IMR-90 (cell line): ENCODE data around the gene AGAP1. TPM values are rescaled to one million over a fixed set of nuclear protein-coding genes. Genes with fewer than 3 reads are reported as not detected.

ENCODE experiments used
- ATAC-seq: fragments of 200-7000 bp; cut with Tn5 transposase; 2 replicates; pipeline ENCODE4 v1.9.1; 2020; ENCODE audit warnings: low read depth, mild to moderate bottlenecking, moderate library complexity
- BruUV-seq: library from RNA; stranded (reverse); fragments of 400-500 nt; replicated peaks from 2 replicates; lab custom pipeline; 2021; lab: Mats Ljungman, UMichigan
- CTCF ChIA-PET: fragments of 300-600 bp; formaldehyde crosslinking; extraction: SDS; loops from one replicate; lab custom pipeline; 2021; ENCODE audit warnings: antibody characterized with exemption; lab: Yijun Ruan, JAX
- POLR2A ChIA-PET: fragments of 300-600 bp; sonication (Branson Sonifier 250); formaldehyde crosslinking; loops from one replicate; lab custom pipeline; 2022; ENCODE audit warnings: antibody characterized with exemption; ENCODE audit not compliant: unreplicated experiment; lab: Charles Lee
- DNase-seq: peaks from one replicate; pipeline ENCODE4 v3.0.0; 2013
- H2AFZ ChIP-seq: replicated peaks from 2 replicates; pipeline ENCODE3; 2013; ENCODE audit warnings: low read length, mild to moderate bottlenecking; ENCODE audit not compliant: poor library complexity
- H2AK5ac ChIP-seq: 2 replicates; pipeline ENCODE4 v1.6.1; 2013; ENCODE audit warnings: low read depth, low read length, inconsistent platforms
- H2AK9ac ChIP-seq: replicated peaks from 2 replicates; pipeline ENCODE3; 2013; ENCODE audit warnings: mild to moderate bottlenecking, low read depth, low read length, moderate library complexity; ENCODE audit not compliant: poor library complexity
- H2BK120ac ChIP-seq: 2 replicates; pipeline ENCODE4 v1.6.1; 2013; ENCODE audit warnings: low read depth, low read length, inconsistent platforms
- H2BK15ac ChIP-seq: 3 replicates; pipeline ENCODE4 v1.6.1; 2013; ENCODE audit warnings: low read depth, low read length, inconsistent platforms
- H2BK20ac ChIP-seq: 2 replicates; pipeline ENCODE4 v1.6.1; 2013; ENCODE audit warnings: low read depth, mild to moderate bottlenecking, inconsistent platforms, low read length, moderate library complexity
- H2BK5ac ChIP-seq: 2 replicates; pipeline ENCODE4 v1.6.1; 2013; ENCODE audit warnings: mild to moderate bottlenecking, low read depth, low read length, inconsistent platforms; ENCODE audit not compliant: poor library complexity, severe bottlenecking
- H3K14ac ChIP-seq: replicated peaks from 2 replicates; pipeline ENCODE4 v1.6.1; 2013; ENCODE audit warnings: low read depth, low read length, inconsistent platforms
- H3K18ac ChIP-seq: 2 replicates; pipeline ENCODE4 v1.6.1; 2013; ENCODE audit warnings: low read depth, low read length, control low read depth
- H3K23ac ChIP-seq: 2 replicates; pipeline ENCODE4 v1.6.1; 2013; ENCODE audit warnings: low read depth, low read length, inconsistent platforms
- H3K27ac ChIP-seq: 2 replicates; pipeline ENCODE4 v1.5.1; 2013; ENCODE audit warnings: mild to moderate bottlenecking, control low read depth, low read length; ENCODE audit not compliant: insufficient read depth
- H3K27me3 ChIP-seq: 2 replicates; pipeline ENCODE4 v1.6.1; 2013; ENCODE audit warnings: low read length; ENCODE audit not compliant: control insufficient read depth, insufficient read depth
- H3K36me3 ChIP-seq: 2 replicates; pipeline ENCODE4 v1.6.1; 2013; ENCODE audit warnings: low read length, mixed read lengths; ENCODE audit not compliant: control insufficient read depth, insufficient read depth
- H3K4ac ChIP-seq: 2 replicates; pipeline ENCODE4 v1.6.1; 2013; ENCODE audit warnings: low read depth, low read length, inconsistent platforms
- H3K4me1 ChIP-seq: 2 replicates; pipeline ENCODE4 v1.6.1; 2013; ENCODE audit warnings: low read length, mixed read lengths; ENCODE audit not compliant: control insufficient read depth, insufficient read depth
- H3K4me2 ChIP-seq: 2 replicates; pipeline ENCODE4 v1.6.1; 2013; ENCODE audit warnings: low read depth, mild to moderate bottlenecking, control low read depth, low read length, moderate library complexity
- H3K4me3 ChIP-seq: 2 replicates; pipeline ENCODE4 v1.5.1; 2013; ENCODE audit warnings: low read depth, mild to moderate bottlenecking, control low read depth, low read length, moderate library complexity; ENCODE audit not compliant: insufficient read depth
- H3K56ac ChIP-seq: 2 replicates; pipeline ENCODE4 v1.6.1; 2013; ENCODE audit warnings: low read length, inconsistent platforms; ENCODE audit not compliant: insufficient read depth; ENCODE audit errors: extremely low read depth
- H3K79me1 ChIP-seq, 2 experiments: 2 replicates each; pipeline ENCODE4 v1.6.1; 2013; ENCODE audit warnings: low read length in 2 of 2, inconsistent platforms in 1 of 2, low read depth in 1 of 2
- H3K9ac ChIP-seq: 2 replicates; pipeline ENCODE4 v1.6.1; 2013; ENCODE audit warnings: low read depth, low read length, control low read depth
- H3K9me1 ChIP-seq: 2 replicates; pipeline ENCODE4 v1.6.1; 2013; ENCODE audit warnings: low read length, inconsistent platforms; ENCODE audit not compliant: insufficient read depth
- H3K9me3 ChIP-seq: 2 replicates; pipeline ENCODE4 v1.6.1; 2013; ENCODE audit warnings: low read length; ENCODE audit not compliant: control insufficient read depth, insufficient read depth
- H4K20me1 ChIP-seq: 2 replicates; pipeline ENCODE4 v1.6.1; 2013; ENCODE audit warnings: low read length, inconsistent platforms; ENCODE audit not compliant: insufficient read depth
- H4K5ac ChIP-seq: 2 replicates; pipeline ENCODE4 v1.6.1; 2013; ENCODE audit warnings: mild to moderate bottlenecking, low read depth, low read length, control low read depth
- H4K8ac ChIP-seq, 2 experiments: 2 replicates each; pipeline ENCODE4 v1.6.1; 2013; ENCODE audit warnings: low read depth in 2 of 2, low read length in 2 of 2, control low read depth in 1 of 2, inconsistent platforms in 1 of 2
- H4K91ac ChIP-seq: 2 replicates; pipeline ENCODE4 v1.6.1; 2013; ENCODE audit warnings: low read depth, low read length, inconsistent platforms; ENCODE audit not compliant: insufficient read depth
- BHLHE40 ChIP-seq: fragments of 150-350 bp; IDR thresholded peaks from 2 replicates; pipeline ENCODE4 v1.6.1; 2016; ENCODE audit warnings: mild to moderate bottlenecking, low read depth, low read length
- CEBPB ChIP-seq: IDR thresholded peaks from 2 replicates; pipeline ENCODE4 v1.6.1; 2012; ENCODE audit warnings: low read depth, low read length, improper control_type of control experiment
- CHD1 ChIP-seq: IDR thresholded peaks from 2 replicates; pipeline ENCODE4 v1.6.1; 2012; ENCODE audit warnings: low read depth, low read length, improper control_type of control experiment
- CTCF ChIP-seq: conservative IDR thresholded peaks from 2 replicates; pipeline ENCODE4 v1.5.1; 2012; ENCODE audit warnings: mild to moderate bottlenecking, low read depth, low read length, improper control_type of control experiment
- ELK1 ChIP-seq: fragments of 150-350 bp; IDR thresholded peaks from 2 replicates; pipeline ENCODE4 v1.6.1; 2016; ENCODE audit warnings: low read depth, mild to moderate bottlenecking, low read length, moderate library complexity, borderline replicate concordance
- FOS ChIP-seq: fragments of 150-350 bp; IDR thresholded peaks from 2 replicates; pipeline ENCODE4 v1.6.1; 2016; ENCODE audit warnings: low read depth, low read length
- MAFK ChIP-seq: IDR thresholded peaks from 2 replicates; pipeline ENCODE4 v1.6.1; 2012; ENCODE audit warnings: low read depth, low read length, improper control_type of control experiment
- MAZ ChIP-seq: IDR thresholded peaks from 2 replicates; pipeline ENCODE4 v1.6.1; 2012; ENCODE audit warnings: low read depth, mild to moderate bottlenecking, low read length, improper control_type of control experiment, moderate library complexity, borderline replicate concordance
- MXI1 ChIP-seq: IDR thresholded peaks from 2 replicates; pipeline ENCODE4 v1.6.1; 2012; ENCODE audit warnings: low read depth, mild to moderate bottlenecking, low read length, moderate library complexity, borderline replicate concordance
- NFE2L2 ChIP-seq: fragments of 150-350 bp; IDR thresholded peaks from 2 replicates; pipeline ENCODE4 v1.6.1; 2016; ENCODE audit warnings: low read depth, mild to moderate bottlenecking, low read length
- POLR2A ChIP-seq: IDR thresholded peaks from 2 replicates; pipeline ENCODE4 v1.6.1; 2012; ENCODE audit warnings: mild to moderate bottlenecking, low read depth, low read length
- RAD21 ChIP-seq: IDR thresholded peaks from 2 replicates; pipeline ENCODE4 v1.6.1; 2012; ENCODE audit warnings: low read length, improper control_type of control experiment
- RCOR1 ChIP-seq: IDR thresholded peaks from 2 replicates; pipeline ENCODE4 v1.6.1; 2012; ENCODE audit warnings: mild to moderate bottlenecking, low read length, improper control_type of control experiment; ENCODE audit not compliant: insufficient replicate concordance
- RFX5 ChIP-seq: IDR thresholded peaks from 2 replicates; pipeline ENCODE4 v1.8.0; 2012; ENCODE audit warnings: low read depth, mild to moderate bottlenecking, low read length, moderate library complexity
- SMC3 ChIP-seq: fragments of 150-350 bp; IDR thresholded peaks from 2 replicates; pipeline ENCODE4 v1.6.1; 2016; ENCODE audit warnings: low read depth, mild to moderate bottlenecking, antibody characterized with exemption, low read length, moderate library complexity
- WGBS, 2 experiments: methylation state at CpG; one replicate each; pipeline versions ENCODE4 v1.1.5 to v1.1.7; 2013; ENCODE audit warnings: missing lambda C conversion rate in 2 of 2; ENCODE audit not compliant: insufficient read length in 1 of 2; ENCODE audit errors: extremely low coverage in 2 of 2; 5-methylcytosine and 5-hydroxymethylcytosine counted together
- dilution Hi-C: fragments of 300-500 bp; cut with HindIII; formaldehyde crosslinking; loops from one replicate; pipeline ENCODE4 v1.14.3; 2018; ENCODE audit warnings: low sequenced_read_pairs; ENCODE audit not compliant: unreplicated experiment
- in situ Hi-C: fragments of 300-500 bp; cut with MboI; formaldehyde crosslinking; loops from 3 replicates; pipeline ENCODE4 v1.14.3; 2019; ENCODE audit warnings: low sequenced_read_pairs, inconsistent platforms, mixed read lengths
- intact Hi-C: fragments of 100-400 bp; cut with micrococcal nuclease; formaldehyde crosslinking; loops from 2 replicates; pipeline ENCODE4 v1.10.0; 2022
- polyA plus RNA-seq, 3 experiments: library from polyadenylated mRNA; depleted of rRNA; stranded (reverse); fragments of >200 nt; gene quantifications; 2 replicates each; pipeline ENCODE4 v1.2.3, GENCODE V29; 2012; ENCODE audit warnings: low replicate concordance in 1 of 3
- total RNA-seq: library from RNA; depleted of rRNA; stranded (reverse); fragments of >200 nt; gene quantifications from 2 replicates; pipeline ENCODE4 v1.2.3, GENCODE V29; 2012
- TF ChIP-seq, protein P1 (sequence below): fragments of 150-350 bp; IDR thresholded peaks from 2 replicates; pipeline ENCODE4 v1.6.1; 2017; ENCODE audit warnings: mild to moderate bottlenecking, antibody characterized with exemption, low read length, low read depth

AGAP1 gene
- total and polyA plus RNA-seq, 2 of the 4 experiments (the other 2 are of a cell fraction), result 15.1 to 16.4 TPM

- Histone ChIP-seq H2AK5ac (no peak overlapping the region), H3K56ac (no peak overlapping the region), H3K4me1 (no peaks in the 10 kb centered on the region), H4K20me1 (no peaks in the 10 kb centered on the region), H4K91ac (no peak overlapping the region), H3K79me1 (no peaks in the 10 kb centered on the region), H3K14ac (no peak overlapping the region), H3K9me1 (no peaks in the 10 kb centered on the region; the same call in 1 of the 2 replicates), H3K27ac (no peak overlapping the region), H4K8ac (no peak overlapping the region), H3K9me3 (no peaks in the 10 kb centered on the region), H3K4me2 (no peak overlapping the region), H3K18ac (no peak overlapping the region), H2AK9ac (no peak overlapping the region), H3K9ac (no peak overlapping the region), H4K5ac (no peak overlapping the region), H2BK5ac (no peak overlapping the region), H2AFZ (no peak overlapping the region), H2BK15ac (no peak overlapping the region), H2BK120ac (no peak overlapping the region), H3K36me3 (0 out of 2 replicates have a peak, but pooled peaks cover 3% of the 10 kb centered on the region), H3K23ac (no peak overlapping the region), H3K4ac (no peak overlapping the region), H3K27me3 (no peaks in the 10 kb centered on the region), H2BK20ac (no peak overlapping the region), H3K4me3 (no peak overlapping the region)
- BruUV-seq, result no TSS peak
- no peak for TF ChIP-seq MAFK
- no peak for TF ChIP-seq BHLHE40
- no peak for TF ChIP-seq MAZ
- TF ChIP-seq NFE2L2, result no peak
- TF ChIP-seq, protein P1, sequence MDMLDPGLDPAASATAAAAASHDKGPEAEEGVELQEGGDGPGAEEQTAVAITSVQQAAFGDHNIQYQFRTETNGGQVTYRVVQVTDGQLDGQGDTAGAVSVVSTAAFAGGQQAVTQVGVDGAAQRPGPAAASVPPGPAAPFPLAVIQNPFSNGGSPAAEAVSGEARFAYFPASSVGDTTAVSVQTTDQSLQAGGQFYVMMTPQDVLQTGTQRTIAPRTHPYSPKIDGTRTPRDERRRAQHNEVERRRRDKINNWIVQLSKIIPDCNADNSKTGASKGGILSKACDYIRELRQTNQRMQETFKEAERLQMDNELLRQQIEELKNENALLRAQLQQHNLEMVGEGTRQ, result no peak
- no peak for TF ChIP-seq CTCF
- TF ChIP-seq FOS, result no peak
- TF ChIP-seq MXI1, result no peak
- no peak for TF ChIP-seq POLR2A
- TF ChIP-seq RAD21, result no peak
- no peak for TF ChIP-seq RCOR1
- TF ChIP-seq RFX5, result no peak
- no peak for TF ChIP-seq ELK1
- TF ChIP-seq CEBPB, result no peak
- no peak for TF ChIP-seq SMC3
- TF ChIP-seq CHD1, result no peak
- intact Hi-C loops, result no loop called here
- DNase-seq (no peak), ATAC-seq (no peak)
- in situ Hi-C loops, result no loop called here
- WGBS, 2 experiments, result 93% methylated on average over 3 of the region's 9 CpGs; no CpG with 5 or more reads in 1 of the 2 experiments
- dilution Hi-C loops, result no loop called here
- CTCF ChIA-PET, result no interaction called here
- POLR2A ChIA-PET, result no interaction called here
These were observed 610.1 kb downstream of the AGAP1 start for GRCh38 chr2:236103981-236104380.
